HG03135 (cell line): ENCODE data around the gene PPP1R3F.
A peak's percentile ranks its signal among the peaks of the same experiment; 100 is the strongest.
"Not testable (repeated sequence)": the region's sequence is repeated elsewhere in the genome, so short reads cannot be mapped to it uniquely, and the experiment has no call there.

Source experiments
- ATAC-seq: cut with Tn5 transposase; IDR thresholded peaks from one replicate; pipeline ENCODE4 v1.9.1; 2021; ENCODE audit warnings: mild to moderate bottlenecking, moderate library complexity; ENCODE audit not compliant: unreplicated experiment

The PPP1R3F gene

DNA sequence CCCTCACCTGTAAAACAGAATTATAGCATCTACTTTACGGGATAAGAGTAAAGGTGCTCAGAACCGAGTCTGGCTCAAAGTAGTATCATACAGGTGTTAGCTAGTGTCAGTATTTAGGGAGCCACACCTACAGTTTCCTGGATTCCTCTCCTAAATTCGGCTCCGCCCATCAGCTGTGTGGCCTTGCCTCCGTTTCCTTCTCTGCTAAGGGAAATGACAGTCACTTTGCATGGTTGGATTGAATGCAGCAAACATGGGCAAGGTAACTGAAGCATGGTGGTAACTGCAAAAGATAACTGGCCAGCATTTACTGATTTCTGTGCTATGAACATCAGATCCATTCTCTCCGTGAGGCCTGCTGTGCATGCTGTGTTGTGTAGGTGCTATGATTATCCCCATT, 2.8 kb downstream of the PPP1R3F start:
- ATAC-seq = no peak

DNA sequence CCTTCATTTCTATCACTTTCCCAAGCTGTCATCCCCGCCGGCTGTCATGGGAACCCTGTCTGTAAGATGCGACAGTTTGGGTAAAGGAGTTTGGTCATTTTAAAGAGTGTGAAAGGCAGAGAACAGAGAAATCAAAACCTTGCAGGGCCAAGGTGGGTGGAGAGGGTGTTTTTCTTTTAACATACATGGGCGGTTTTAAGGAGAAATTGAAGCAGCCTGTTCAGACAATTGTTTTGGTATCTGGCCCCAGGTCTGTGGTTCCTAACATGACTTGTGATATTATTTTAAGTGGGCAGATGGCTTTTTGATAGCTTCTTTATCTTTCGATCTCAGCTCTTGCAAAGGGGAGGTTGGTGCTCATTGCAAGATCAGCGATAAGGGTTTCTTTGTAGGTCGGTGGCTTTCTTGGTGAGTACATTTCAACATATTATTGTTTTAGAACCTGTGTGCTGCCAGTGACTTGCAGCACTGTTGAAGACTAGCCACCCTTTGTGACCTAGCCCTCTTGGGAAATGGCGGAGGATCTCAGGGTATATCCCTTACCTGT, 3.7 kb downstream of the PPP1R3F start:
- ATAC-seq = no peak

DNA sequence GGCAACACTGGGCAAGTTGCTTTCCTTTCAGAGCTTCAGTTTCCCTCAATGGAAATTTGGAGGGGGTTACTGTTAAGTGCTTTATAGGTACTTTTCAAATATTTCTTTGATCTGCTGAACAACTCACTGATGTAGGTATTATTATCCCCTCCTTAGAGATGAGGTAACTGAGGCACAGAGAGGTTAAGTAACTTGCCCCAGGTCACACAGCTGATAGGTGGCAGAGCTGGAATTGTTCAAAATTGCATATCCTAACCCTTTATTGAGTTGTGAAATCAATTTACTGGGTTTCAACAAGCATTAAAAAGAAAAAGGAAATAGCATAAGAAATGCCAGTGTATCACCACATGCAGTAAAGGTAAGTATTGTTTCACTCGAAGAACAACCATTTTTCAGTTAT, 6.6 kb downstream of the PPP1R3F start:
- no peak for ATAC-seq

DNA sequence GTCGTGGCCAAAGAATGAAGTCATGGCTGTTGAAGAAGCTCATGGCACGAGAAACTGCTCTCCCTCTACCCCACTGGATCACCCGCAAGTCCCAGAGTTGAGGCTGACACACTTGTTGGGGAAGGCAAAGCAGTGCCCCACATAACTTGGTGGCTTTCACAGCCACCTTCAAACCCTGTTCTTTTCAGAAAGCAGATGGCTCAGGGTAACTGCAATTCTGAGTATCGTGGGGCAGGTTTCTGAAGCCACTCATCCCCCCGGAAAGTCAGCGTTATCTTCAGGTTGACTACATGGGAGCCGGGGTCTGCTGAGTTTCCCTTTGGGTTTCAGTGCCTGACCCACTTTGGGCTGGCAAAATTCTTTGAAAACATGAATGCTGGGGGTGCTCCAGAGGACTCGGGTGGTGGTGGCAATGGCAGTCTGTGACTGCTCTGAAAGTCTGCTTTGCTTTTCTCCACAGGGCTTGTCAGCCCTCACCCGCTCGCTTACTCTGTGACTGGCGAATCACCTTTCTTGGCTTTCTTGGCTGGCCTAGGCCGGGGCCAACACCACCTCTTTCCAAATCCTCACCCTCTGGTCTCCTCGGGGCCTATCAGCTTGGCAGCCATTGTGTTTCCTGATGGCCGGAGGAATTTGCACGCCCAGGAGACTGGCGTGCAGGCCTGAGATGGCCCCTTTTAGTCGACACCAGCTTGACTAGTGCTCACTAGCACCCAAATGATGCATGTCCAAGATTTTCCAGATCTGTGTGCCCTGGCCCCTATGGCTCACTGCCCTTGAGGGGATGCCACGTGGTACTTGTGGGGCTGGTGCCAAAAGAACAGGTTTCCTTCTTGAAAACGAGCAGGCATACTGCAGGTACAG, 7.3 kb downstream of the PPP1R3F start:
- no peak for ATAC-seq

DNA sequence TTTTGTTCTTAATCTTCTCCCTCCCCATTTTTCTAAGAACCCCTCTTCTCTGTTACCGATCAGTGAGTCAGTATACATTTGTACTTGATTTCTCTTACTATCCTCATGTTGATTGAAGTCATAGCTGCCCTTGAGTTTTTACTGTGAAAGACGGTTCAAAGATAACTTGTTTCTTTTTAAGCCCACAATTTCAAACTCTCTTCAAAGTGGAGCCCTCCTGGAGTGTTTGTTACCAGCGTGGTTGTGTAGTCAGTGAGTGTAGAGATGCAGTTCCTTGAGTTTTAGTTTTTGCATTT, 7.9 kb downstream of the PPP1R3F start:
- no peak for ATAC-seq

DNA sequence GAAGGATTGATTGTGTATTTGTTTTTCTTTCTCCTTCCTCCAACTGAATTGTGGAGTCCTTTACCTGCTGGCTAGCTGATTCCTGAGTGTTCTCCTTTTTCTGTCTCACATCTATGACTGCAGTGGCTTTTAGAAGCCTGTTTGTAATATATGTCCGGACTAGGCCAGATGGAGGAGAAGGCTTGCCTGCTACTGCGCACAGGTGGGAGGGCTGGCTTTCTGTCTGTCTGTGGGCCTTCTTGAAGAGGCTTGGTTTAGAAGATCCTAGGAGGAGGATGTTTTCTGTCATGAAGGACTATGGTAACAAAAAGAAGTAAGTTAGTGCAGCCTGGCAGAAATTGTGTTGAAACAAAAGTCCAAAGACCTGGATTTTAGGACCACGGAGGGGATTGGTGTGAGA, 8.5 kb downstream of the PPP1R3F start:
- no peak for ATAC-seq

DNA sequence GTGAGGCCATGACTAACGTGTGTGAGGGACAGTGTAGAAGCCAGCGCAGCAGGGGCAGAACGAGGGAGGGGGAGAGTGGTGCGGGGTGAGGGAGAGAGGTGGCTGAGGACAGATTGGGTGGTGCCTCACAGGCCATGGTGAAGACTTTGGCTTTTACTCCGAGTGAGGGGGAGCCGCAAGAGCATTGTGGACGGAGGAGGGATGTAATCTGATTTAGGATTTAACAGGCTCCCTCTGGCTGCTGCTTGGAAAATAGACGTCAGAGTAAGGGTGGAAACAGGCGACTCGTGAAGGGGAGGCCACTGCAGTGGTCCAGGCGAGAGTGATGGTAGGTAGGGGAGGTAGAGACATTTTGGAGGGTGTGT, 13.0 kb downstream of the PPP1R3F start:
- ATAC-seq = no peak

DNA sequence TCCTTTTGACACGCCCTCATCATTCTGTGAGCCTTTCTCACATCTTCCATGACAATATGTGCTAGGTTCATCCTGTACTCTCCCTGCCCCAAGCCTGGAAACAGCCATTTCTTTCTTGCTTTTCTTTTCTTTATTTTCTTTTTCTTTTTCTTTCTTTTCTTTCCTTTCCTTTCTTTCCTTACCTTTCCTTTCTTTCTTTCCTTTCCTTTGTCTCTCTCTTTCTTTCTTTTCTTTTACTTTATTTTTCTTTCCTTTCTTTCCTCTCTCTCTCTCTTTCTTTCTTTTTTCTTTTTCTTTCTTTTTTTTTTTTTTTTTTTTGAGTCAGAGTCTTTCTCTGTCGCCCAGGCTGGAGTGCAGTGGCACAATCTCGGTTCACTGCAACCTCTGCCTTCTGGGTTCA, 14.6 kb downstream of the PPP1R3F start:
- no peak for ATAC-seq

DNA sequence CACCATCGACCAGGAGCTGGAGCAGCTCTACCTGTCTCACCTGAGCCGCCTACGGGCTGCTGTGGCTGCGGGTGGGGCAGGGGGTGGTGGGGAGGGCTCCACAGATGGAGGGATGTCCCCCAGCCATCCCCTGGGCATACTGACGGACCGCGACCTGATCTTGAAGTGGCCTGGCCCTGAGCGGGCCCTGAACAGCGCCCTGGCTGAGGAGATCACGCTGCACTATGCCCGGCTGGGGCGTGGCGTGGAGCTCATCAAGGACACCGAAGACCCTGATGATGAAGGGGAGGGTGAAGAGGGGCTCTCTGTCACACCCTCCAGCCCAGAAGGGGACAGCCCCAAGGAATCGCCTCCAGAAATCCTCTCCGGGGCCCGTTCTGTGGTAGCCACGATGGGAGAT, 16.5 kb downstream of the PPP1R3F start:
- ATAC-seq = no peak

DNA sequence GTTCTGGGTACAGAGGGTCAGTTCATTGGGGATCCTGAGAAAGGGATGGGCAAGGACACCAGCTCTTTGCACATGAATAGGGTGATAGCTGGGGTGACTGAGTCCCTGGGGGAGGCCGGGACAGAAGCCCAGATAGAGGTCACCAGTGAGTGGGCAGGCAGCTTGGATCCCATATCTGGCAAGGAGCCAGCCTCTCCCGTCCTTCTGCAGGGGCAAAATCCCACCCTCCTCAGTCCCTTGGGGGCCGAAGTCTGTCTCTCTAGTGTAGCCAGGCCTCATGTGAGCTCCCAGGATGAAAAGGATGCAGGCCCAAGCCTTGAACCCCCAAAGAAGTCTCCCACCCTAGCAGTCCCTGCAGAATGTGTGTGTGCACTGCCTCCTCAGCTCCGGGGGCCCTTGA, 17.0 kb downstream of the PPP1R3F start:
- no peak for ATAC-seq

DNA sequence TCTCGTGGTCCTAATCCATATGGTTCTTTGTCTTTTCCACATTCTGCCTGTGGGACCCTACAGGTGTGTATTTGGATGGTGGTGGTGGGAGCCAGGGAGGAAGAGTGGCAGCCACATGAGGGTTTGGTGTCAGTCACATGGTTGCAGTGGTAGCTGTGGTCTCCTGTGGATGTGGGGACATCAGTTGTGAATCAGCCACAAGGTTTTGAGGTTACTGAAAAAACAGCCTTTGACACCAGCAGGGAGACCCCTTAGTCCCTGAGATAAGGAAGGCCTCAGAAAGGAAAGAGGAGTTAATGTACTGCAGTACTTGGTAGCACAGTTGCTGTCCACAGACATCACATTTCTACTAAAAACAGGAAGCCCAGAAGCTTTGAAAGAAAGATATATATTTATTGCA, 18.1 kb downstream of the PPP1R3F start:
- ATAC-seq = no peak

DNA sequence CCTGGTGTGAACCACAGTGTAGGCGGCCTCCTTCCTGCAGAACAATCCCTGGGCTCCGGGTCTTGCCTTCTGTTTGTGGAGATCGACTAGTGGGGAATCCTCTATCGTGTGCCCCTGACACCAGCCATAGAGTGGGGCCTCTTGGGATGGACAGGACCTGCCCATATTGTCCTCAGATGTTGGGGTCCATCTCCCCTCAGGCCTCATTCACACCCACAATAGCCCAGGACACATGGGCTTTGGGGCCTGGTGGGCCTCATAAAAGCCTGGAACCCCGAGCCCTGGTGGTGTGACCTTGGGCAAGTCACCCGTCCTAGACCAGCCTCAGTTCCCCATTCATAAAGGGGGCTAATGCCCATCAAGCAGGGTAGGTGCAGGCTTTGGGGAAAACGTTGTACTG, 20.6 kb downstream of the PPP1R3F start:
- ATAC-seq = no peak

DNA sequence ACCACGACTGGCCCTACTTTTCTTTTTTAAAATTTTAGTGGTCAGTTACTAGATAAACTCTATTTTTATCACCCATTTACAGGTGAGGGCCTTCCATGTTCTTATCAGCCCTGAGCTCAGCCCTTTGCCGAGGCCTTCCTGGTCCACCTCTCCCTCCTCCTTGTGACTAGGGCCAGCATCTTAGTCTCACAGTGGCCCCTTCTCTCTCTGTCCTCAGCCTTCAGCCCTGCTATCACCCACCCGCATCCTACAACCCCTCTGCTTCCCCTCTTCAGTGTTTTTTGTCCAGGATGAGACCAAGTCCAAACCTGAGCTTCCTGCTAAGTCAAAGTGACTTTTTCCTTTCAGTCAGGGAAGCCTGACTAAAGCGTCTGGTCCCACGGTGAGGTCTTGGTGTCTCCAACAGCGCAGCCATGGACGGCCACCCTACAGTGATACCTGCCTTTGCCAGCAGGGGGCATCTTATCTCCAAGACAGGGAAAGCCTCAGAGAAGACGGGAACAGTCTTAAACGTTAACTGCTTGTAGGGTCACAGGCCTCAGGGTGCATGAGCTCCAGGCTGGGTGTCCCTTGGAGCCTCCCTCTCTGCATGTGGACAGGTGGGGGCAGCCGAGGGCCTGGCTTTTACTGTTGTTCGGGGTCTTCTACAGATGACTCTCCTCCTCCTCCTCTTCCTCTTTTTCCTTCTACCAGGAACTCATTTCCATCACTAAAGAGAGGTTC, 22.2 kb downstream of the PPP1R3F start:
- ATAC-seq = peak; percentile 74

DNA sequence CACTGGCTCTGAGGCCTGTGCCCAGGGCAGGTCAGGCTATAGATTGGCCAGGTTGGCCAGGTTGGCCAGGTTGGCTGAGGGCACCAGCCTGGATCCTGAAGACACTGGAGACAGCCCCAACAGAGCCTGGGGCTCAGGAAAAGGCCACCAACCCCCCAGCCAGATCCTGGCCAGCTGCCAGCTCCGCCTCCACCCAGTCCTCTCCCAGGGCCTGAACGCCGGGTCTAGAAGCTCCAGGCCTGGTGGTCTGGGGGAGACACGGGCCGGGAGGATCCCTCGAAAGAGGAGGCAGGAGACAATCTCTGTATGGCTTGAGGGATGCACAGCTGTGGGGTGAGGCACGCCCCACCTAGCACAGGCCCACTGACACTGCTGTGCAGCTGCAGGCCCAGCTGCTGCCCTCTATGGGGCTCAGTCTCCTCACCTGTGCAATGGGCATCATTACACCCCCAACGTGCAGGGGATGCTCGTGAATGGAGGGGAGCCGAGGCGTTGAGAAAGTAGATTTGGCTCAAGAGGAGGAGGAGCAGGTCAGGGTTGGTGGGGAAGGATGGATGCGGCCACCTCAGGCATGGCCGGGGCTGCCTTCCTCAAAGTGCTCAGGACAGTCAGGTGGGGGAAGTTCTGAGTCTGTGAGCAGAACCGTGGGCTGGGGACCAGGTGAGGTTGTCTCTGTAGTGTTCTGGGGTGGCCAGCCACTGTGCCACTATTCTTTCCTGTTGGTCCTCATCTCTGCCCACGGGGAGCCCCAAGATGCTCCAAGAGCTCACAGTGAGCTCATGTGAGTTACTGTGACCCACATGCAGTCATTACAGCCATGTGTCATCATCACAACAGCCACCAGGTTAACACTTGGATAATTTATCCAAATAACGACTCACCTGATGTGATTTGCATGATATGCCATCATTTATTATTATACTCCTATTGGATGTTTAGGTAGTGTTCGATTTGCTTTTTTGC, 23.1 kb downstream of the PPP1R3F start:
- ATAC-seq = no peak

DNA sequence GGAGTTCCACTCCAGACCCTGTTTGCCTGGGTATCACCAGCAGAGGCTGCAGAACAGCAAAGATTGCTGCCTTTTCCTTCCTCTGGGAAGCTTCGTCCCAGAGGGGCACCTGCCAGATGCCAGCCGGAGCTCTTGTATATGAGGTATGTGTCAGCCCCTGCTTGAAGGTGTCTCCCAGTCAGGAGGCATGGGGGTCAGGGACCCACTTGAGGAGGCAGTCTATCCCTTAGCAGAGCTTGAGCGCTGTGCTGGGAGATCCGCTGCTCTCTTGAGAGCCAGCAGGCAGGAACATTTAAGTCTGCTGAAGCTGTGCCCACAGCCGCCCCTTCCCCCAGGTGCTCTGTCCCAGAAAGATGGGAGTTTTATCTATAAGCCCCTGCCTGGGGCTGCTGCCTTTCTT, 29.7 kb downstream of the PPP1R3F start:
- not testable (repeated sequence) for ATAC-seq

DNA sequence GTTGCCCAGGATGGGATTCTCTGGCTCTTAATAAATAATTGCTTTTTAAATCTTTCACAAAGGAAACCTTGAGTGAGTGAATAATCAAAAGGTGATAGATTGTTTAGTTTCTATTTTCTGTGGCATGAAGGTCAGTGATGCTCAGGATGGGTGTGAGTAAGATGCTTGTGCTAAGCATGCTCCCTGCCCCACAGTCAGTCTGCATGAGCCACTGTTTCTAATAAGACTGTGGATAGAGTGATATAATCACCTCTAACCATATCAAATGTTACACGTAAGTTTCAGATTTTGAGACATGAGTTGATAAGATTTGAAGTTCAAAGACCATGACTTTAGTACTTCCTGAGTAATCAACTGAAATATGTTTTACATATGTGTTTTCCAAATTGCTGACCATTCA, 31.1 kb downstream of the PPP1R3F start:
- no peak for ATAC-seq

DNA sequence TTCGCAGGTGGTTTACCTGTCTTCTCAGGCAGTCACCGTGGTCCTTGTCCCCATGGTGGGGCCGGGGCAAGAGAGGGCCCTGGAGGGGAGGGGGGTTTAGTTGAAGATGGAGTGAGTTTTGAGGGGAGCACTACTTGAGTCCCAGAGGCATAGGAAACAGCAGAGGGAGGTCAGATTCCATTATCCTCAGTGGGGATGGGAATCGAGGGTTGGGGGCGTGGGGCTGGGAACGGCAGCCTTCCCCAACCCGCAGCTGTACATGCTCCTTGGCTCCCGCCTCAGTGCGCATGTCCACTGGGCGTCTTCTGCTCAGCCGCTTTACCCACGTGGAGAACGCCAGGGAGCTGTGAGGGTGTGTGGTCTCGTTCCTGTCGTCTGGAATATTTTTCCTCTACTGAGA, 33.8 kb downstream of the PPP1R3F start, which contains the start of gene GAGE10:
TSS of gene GAGE10 (plus strand) at position 301 of the 400 bp plus-strand sequence. CDS start 1,214 bp downstream, outside the sequence.
- ATAC-seq = no peak

DNA sequence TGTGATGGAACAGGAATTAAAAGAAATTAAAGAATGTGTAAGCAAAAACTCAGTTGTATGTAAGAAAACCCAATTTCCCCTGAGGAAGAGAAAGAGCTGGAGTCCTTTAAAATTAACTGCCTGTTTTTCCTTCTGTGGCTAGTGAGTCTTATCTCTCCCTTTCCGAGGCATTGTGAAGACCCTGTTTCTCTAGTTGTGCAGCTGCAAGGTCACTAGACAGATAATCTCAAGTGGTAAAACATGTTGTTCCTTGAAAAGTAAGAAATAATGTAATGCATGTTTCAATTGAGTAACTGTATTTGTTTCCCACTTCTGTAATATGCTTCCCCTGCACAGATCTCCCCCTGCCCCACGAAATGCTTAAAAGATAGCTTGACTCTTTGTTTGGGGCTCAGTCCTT, 38.2 kb downstream of the PPP1R3F start:
- ATAC-seq = not testable (repeated sequence)

DNA sequence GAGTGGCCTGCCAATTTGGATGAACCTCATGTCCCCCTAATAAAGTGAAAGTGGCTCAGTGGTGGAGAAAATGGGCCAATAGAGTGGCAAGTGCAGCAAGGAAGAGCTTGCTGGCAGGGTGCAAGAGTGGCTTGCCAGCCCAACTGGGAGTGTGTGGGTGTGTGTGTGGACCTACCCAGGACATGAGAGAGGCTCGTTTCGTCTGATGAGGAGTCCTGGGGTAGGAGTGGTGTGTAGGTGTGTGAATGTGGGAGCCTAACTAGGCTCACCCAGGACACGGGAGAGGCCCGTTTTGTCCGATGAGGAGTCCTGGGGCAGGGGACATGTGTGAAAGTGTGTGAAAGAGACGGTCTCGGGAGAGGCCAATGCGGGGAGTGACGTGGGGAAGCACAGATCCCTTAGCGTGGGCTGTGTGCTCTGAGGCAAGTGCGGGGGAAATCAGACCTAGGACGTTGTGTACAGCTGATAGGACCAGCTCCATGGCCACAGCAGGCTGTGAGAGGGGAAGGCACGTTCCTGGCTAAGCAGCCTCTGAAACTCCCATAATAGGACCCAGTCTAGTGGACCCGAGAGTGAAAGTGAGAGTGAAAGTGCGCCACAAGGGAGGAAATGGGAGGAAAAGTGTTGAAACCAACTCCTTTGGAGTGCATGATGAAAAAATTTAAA, 39.1 kb downstream of the PPP1R3F start:
- no peak for ATAC-seq

DNA sequence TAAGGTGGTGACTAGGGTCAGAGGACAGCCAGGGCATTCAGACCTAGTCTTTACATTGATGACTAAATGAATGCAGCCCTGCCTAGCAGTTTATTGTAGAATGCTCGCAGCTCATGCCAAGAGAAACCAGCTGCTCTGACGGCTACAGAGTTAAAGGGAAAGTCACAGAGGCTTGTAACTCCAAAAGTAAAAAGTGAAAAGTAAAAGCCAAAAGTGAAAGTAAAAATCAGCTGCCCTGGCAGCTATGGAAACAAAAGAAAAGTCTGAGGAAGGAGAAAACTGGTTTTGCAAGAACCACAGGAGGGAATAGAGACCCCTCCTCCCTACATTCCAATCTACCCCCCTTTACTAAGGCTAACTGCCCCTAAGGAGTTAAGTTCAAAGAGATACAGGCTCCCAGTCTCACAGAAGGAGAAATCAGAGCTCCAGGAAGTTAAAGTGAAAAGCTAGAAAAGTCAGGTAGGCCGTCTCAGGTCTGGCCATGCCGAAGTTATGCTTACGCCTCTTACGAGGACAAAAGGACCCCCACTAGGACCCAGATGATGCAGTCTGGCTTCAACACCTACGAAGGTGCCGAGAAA, 39.9 kb downstream of the PPP1R3F start:
- ATAC-seq = no peak
